Stimulated activated CD8-positive, alpha-beta memory T cell treated with anti-CD3 and anti-CD28 coated beads, Interleukin-2, amount 100 ng/mL, for 48 hours (primary cell): ENCODE data around the gene ARHGAP28.
"Not testable (repeated sequence)": the region's sequence is repeated elsewhere in the genome, so short reads cannot be mapped to it uniquely, and the experiment has no call there.

Experiments used
- DNase-seq, 2 donors: peaks; one replicate each; pipeline ENCODE4 v3.0.0-alpha.2; 2020; ENCODE audit warnings: low read depth in 2 of 2

Gene ARHGAP28

DNA sequence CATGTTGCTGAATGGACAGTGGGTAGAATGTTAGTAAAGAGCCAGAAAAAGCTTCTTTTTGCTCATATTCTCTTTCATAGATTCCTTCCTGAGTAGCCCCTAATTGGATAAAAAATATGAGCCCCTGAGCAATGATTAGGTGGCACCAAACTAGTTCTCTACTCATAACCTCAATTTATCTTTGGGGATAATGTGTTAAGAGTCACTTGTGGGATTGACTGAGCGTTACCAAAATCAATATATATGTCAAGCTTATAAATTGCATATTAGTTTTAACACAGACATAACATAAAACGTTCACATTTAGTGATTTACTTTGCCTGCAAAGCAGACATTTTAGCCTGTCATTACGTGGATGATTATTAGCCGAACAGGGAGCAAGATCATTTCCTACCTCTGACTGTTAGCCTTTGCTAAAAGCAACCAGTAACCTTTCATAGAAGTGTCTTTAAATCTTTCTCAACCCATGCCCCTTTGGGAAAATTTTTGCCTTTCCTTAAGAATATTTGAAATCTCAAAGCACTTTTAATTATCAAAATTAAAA lies 85.4 kb downstream of the ARHGAP28 start:
- DNase-seq, result no peak

DNA sequence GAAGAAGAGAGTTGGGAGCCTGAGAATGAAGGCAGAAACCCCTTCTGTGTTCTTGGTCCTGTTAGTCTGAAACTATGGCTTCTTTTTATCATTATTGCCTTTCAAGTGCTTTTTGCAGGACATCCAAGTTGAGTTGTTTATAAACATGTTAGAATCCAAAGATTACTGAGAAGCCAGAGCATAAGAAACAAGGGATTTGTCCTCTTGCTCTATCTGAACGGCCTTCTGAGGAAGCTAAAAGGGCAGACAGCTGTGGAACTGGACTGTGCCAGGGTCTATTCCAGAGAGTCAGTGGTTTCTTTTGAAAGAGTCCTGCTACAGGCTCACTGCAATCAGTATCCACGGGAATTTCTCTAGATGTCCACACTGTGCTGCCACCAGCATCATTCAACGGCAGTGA lies 86.6 kb downstream of the ARHGAP28 start:
- no peak for DNase-seq

DNA sequence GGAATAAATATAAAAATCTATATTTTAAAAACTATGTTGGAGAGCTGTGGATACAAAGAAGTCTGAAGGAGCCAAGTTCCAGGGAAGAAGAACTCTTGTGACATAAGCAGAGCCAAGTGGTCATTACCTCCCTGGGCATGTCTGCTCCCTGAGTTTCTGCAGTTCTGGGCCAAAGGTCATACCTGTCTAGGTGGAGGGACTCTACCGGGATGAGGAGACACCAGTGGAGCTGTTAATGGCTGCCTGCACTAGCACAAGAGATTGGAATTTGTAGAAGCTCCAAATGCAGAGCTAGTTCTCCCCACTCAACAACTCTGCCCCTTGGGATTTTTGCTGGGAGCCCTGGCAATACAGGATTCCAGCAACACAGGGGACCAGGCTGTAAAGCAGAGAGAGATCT lies 89.8 kb downstream of the ARHGAP28 start:
- DNase-seq, result no peak

DNA sequence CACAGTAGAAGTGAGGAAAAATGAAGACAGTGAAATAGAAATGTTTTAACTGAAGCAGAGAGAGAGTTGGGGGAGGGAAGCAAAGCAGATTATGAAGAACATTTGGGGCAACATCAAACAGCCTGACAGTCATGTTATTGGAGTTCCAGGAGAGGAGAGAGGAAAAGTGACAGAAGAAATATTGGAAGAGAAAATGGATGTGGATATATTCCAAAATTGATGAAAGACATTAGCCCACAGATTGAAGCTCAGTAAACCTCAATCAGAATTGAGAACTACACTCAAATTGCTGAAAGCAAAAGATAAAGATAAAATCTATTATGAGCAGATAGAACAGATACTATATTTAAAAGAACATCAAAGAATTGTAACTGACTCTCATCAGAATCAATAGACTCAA lies 90.8 kb downstream of the ARHGAP28 start:
- no peak for DNase-seq

DNA sequence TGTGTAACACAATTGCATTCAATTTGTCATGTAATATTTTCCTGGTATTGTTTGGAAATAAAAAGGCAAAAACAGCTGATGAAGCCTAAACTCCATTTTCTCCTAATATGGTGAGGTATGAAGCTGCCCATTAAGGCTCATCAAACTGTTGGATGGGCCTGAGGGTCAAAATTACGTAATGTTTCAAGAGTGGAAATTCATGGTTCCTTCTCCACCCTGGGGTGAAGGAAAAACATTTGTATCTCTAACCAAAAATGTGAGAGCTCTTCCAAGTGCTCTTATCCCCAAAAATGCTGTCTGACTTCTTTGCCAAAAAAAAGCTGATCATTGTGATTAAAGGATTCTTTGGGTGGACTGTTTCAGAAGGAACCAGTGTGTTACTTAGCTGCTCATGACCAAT lies 91.8 kb downstream of the ARHGAP28 start:
- no peak for DNase-seq

- DNase-seq, result not testable (repeated sequence)
Measured at GRCh38 chr18:6827161-6827560, 97.6 kb downstream of the ARHGAP28 start.

DNA sequence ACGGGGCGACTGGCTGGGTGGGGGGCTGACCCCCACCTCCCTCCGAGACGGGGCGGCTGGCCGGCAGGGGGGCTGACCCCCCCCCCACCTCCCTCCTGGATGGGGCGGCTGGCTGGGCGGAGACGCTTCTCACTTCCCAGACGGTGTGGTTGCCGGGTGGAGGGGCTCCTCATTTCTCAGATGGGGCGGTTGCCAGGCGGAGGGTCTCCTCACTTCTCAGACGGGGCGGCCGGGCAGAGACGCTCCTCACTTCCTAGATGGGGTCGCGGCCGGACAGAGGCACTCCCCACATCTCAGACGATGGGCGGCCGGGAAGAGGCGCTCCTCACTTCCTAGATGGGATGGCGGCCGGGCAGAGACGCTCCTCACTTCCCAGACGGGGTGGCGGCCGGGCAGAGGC lies 98.0 kb downstream of the ARHGAP28 start:
- DNase-seq, result not testable (repeated sequence)

GRCh38 chr18:6830916-6831315 lies 101.4 kb downstream of the ARHGAP28 start:
- no peak for DNase-seq

DNA sequence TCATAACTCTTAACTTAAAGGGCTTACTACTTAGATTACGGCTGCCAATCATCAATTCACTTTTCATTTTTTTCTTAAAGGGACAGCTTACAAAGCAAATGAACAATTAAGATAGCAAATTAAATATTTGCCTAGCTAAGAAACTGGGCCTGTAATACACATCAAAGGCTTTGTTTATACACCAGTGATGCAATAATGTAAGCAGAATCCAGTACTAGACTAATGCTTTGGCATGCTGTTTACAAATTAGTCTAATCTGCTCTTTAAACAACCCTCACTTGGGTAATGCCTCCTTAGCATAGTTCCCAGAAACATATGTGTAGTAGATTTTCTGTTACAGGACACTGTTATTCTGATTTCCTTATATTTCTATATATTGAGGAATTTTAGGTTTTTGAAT lies 105.8 kb downstream of the ARHGAP28 start:
- no peak for DNase-seq

DNA sequence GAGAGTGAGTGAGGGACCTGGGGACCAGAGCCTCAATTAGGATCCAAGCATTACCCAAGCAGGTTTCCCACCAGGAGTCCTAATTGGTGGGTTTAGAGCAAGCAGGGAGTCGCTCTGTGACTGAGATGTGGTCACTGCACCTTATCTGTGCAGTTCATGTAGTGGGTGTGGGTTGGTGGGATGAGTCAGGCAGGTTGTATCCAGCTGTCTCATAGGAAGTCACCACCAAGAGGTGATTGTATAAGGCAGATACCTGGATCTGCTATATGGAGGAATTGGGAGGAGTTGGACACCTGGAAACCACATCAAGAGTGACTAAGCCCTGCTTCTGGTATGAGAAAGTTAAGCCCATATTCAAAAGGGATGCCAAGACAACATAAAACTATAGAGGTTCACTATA lies 106.8 kb downstream of the ARHGAP28 start:
- no peak for DNase-seq

DNA sequence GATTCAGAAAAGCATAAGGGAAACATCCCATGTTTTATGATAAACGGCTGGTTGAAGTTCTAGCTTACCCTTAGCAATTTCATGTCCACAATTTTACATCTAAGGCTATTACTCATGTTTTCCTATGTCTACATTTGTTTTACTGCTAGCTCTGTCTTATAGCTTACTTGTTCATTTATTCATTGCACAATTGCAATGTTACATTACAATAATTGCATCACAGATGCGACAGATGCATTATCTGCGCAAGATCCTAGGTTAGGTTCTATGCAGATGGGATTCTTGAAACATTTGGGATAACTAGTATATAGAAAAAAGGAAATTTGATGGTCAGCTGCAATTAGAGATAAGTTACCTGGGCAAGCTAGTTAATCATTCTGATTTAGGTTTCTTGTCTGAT lies 108.4 kb downstream of the ARHGAP28 start:
- no peak for DNase-seq

DNA sequence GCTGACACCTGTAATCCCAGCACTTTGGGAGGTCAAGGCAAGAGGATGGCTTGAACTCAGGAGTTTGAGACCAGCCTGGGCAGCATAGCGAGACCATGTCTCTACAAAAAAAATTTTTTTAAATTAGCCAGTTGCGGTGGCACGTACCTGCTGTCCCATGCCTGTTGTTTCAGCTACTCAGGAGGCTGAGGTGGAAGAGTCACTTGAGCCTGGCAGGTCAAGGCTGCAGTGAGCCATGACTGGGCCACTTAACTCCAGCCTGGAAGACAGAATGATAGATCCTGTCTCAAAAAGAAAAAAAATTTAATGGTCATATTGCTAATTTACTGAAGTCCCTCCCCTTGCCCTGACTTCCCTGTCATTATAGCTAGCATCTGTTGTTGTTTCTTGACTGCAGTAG lies 112.6 kb downstream of the ARHGAP28 start:
- DNase-seq, result no peak

GRCh38 chr18:6843308-6843707 lies 113.8 kb downstream of the ARHGAP28 start:
- no peak for DNase-seq

DNA sequence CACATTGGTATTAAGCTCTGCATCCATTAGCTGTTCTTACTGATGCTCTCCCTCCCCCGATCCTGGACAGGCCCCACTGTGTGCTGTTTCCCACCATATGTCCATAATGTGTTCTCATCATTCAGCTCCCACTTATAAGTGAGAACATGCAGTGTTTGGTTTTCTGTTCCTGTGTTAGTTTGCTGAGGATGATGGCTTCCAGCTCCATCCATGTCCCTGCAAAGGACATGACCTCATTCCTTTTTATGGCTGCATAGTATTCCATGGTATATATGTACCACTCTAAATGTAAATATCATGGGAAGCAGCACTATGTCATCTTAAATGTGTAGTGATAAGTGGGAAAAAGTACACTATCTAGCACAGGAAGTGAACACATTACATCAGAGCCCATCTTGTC lies 116.0 kb downstream of the ARHGAP28 start:
- DNase-seq, result not testable (repeated sequence)

DNA sequence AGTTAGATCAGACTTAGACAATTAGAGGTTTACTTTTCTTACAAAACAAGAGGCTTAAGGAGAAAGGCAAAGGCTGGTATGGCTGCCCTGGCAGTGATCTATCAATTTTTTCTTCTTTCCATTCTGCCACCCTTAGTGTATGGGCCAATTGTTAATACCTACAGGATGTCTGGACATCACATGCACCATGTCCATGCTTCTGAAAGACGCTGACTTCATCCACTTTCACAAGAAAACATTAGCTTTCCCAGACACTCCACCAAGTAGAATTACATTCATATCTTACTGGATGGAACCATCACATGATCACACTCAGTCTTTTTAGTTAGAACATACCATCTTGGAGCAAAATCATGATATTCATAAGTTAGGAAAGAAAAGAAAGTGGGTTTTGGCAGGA lies 120.9 kb downstream of the ARHGAP28 start:
- DNase-seq, result no peak

DNA sequence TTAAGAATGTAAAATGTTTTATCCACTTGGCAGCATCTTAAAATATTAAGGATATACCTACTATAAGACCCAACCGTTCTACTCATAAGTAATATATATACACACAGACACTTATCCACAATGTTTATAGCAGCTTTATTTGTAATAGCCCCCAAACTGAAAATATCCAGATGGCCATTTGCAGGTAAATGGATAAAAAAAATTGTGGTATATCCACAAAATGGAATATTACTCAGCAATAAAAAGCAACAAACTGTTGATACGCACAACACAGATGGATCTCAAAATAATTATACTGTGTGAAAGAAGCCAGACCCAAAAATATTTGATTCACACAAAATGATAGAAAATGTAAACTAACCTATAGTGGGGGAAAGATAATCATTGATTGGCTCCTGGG lies 122.0 kb downstream of the ARHGAP28 start:
- no peak for DNase-seq

- DNase-seq, result no peak
Measured at GRCh38 chr18:6854811-6855210, 125.3 kb downstream of the ARHGAP28 start.

DNA sequence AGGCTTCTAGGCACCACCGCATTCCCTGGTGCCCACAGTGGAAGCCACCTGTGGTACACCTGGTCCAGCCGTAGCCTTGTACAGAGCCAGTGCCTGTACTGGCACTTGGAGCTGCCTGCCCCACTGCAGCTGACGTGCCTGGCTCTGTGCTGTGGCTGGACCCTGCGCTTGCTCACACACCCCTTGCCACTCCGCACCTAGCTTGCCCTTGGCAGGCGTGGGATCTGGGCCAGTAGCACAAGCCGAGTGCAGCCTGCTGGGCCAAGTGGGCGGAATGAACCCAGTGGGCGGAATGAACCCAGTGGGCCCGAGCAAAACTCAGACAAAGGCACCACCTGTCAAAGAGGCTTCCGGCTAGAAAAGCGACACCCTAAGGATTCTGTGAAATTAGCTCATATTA lies 126.3 kb downstream of the ARHGAP28 start:
- no peak for DNase-seq

DNA sequence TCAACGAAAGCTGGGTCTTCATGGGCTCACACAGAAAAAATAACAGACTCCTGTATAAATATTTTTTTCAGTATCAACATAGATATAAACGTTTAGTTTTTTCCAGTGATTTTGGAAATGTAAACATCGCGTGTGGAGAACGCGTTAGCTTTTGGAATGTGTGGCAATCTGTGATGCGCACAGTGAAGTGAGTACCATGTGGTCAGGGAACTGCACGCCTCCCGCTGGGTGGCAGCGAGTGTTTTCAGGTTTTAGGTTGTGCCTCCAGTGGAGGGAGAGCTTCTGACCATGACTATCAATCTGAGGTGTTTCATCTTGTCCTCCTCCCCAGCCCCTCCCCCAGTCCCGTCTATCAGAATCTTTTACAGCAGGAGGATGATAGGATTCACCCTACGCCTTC lies 127.8 kb downstream of the ARHGAP28 start:
- DNase-seq, result no peak

- DNase-seq, result no peak
Measured at GRCh38 chr18:6859676-6860422, 130.3 kb downstream of the ARHGAP28 start.

DNA sequence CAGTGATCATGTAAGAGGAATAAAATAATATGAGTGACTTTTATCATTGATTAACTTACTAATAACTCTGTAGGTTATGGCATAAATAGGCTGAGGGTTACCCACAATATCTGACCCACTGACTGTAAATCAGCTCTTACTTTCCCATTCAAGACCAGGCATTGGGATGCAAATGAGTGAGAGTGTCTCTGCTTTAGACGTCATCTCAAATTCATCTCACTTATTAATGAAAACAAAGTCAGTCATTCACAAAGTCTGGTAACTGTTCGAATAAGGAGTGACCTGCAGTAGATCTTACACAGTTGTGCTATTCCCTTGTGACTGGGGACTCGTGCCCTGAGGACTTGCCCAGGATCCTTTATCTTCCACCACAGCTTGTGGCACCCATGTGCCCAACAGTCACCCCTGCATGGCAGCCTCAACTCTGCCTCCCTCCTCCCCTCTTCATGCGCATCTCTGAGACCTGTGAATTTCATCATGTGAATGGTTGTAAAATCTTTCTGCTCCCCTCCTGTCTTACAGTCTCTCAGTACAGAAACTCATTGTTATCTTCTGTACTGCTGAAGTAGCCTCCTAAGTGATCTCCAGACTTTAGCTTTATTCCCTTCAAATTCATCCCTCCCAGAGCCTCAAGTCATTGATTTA lies 131.4 kb downstream of the ARHGAP28 start:
- DNase-seq, result no peak

GRCh38 chr18:6865251-6865650 lies 135.7 kb downstream of the ARHGAP28 start:
- no peak for DNase-seq

GRCh38 chr18:6866552-6867085 lies 137.1 kb downstream of the ARHGAP28 start:
- no peak for DNase-seq
